Lower leg skin (tissue), 4 donors: ENCODE data around the gene TMED10. TPM values are rescaled to one million over a fixed set of nuclear protein-coding genes. Genes with fewer than 3 reads are reported as not detected.
A peak's percentile ranks its signal among the peaks of the same experiment; 100 is the strongest.

Source experiments
- DNase-seq, 2 donors: peaks; one replicate each; pipeline ENCODE4 v3.0.0-alpha.2; 2019; ENCODE audit warnings: low spot score in 2 of 2
- H3K4me3 ChIP-seq: fragments of 200-600 bp; sonication (generic); 2 replicates; pipeline ENCODE4 v1.5.1; 2017; ENCODE audit warnings: mild to moderate bottlenecking, low read depth; ENCODE audit not compliant: poor library complexity, severe bottlenecking
- CTCF ChIP-seq, 3 donors: fragments of 450-650 bp; IDR thresholded peaks; one replicate each; pipeline ENCODE4 v1.5.1; 2016; ENCODE audit warnings: antibody characterized with exemption in 3 of 3, mild to moderate bottlenecking in 3 of 3, moderate library complexity in 2 of 3
- POLR2A ChIP-seq, 2 donors: fragments of 450-650 bp; IDR thresholded peaks; one replicate each; pipeline ENCODE4 v1.6.1; 2016 to 2017; ENCODE audit warnings: antibody characterized with exemption in 2 of 2, mild to moderate bottlenecking in 1 of 2, moderate library complexity in 1 of 2
- WGBS, 2 donors: methylation state at CpG; one replicate each; pipeline ENCODE4 v1.1.5; 2018; 5-methylcytosine and 5-hydroxymethylcytosine counted together
- intact Hi-C: fragments of 100-400 bp; cut with DNase I; formaldehyde crosslinking; loops from one replicate; pipeline ENCODE4 v1.15.0; 2023; ENCODE audit warnings: low total_unique reads
- total RNA-seq, 4 donors: library from RNA; depleted of rRNA; stranded (reverse); fragments of >200 nt; gene quantifications; one replicate each; pipeline ENCODE4 v1.1.0, GENCODE V29; 2016

The TMED10 gene
- total RNA-seq, 4 donors from 2014 or later, result 144 to 208 (median 184) TPM

DNA sequence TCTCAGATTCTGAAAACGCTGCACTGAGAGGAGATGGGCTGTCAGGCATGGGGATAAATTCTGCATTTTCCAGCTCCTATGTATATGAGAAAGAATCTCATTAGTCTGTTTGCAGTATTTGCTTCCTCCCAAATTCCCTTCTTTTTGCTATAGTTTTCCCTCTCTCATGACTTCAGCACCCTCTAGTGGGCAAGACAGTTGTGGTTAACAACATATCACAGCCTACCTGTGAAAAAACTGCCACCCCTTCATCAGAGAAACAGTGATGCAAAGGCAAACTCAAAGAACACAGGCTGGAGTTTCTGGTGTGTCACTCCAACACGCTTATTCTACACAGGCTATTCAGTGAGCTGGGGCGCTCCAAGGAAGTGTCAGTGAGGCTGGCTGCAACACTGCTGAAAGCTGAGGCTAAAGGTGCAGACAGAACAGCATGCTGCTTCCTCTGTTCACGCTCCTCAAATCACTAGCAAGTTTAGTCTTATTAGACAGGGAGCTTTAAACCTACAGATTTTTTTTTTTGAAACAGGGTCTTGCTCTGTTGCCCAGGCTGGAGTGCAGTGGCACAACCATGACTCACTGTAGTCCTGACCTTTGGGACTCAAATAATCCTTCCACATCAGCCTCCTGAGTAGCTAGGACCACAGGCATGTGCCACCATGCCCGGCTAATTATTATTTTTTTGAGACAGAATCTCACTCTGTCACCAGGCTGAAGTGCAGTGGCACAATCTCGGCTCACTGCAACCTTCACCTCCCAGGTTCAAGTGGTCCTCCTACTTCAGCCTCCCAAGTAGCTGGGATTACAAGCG is 87.6 kb downstream of the TMED10 start:
- peak in 1 of 2 donors; percentile 49 for DNase-seq
- H3K4me3 ChIP-seq, result no peak overlapping the region
- intact Hi-C loops, result loop anchor here (10.0 kb wide), 1 partner anchor 174 kb away; no protein-coding TSS in a partner anchor
- TF ChIP-seq CTCF (IDR thresholded peaks at IDR 0.05) (peak in 1 of 3 donors; percentile 37), POLR2A (IDR thresholded peaks at IDR 0.05) (no peak)
- WGBS, 2 donors, result 67 to 80% methylated on average over 7 of the region's 7 CpGs

- TF ChIP-seq CTCF (IDR thresholded peaks at IDR 0.05) (no peak), POLR2A (IDR thresholded peaks at IDR 0.05) (no peak)
- H3K4me3 ChIP-seq, result no peak overlapping the region
- intact Hi-C loops, result loop anchor here (10.0 kb wide), 1 partner anchor 173 kb away; no protein-coding TSS in a partner anchor
- 80 to 93% methylated on average over 2 of the region's 2 CpGs for WGBS, 2 donors
- no peak for DNase-seq
These were observed 88.3 kb downstream of the TMED10 start for GRCh38 chr14:75088153-75088552.

- no peak for DNase-seq
- intact Hi-C loops, result loop anchor here (5.0 to 10.0 kb wide), 2 partner anchors 132 to 170 kb away; no protein-coding TSS in a partner anchor
- TF ChIP-seq CTCF (IDR thresholded peaks at IDR 0.05), result no peak
- no peak for TF ChIP-seq POLR2A (IDR thresholded peaks at IDR 0.05)
- H3K4me3 ChIP-seq, result no peak overlapping the region
- WGBS, 2 donors, result 39 to 46% methylated on average over 5 of the region's 5 CpGs
These were observed 91.9 kb downstream of the TMED10 start for GRCh38 chr14:75084513-75084912.

- intact Hi-C loops, result loop anchor here (5.0 to 10.0 kb wide), 2 partner anchors 131 to 168 kb away; no protein-coding TSS in a partner anchor
- TF ChIP-seq CTCF (IDR thresholded peaks at IDR 0.05) (no peak), POLR2A (IDR thresholded peaks at IDR 0.05) (no peak)
- WGBS, 2 donors, result 52 to 68% methylated on average over 1 of the region's 1 CpG
- no peak for DNase-seq
- no peak overlapping the region for H3K4me3 ChIP-seq
These were observed 93.1 kb downstream of the TMED10 start for GRCh38 chr14:75083271-75083670.

DNA sequence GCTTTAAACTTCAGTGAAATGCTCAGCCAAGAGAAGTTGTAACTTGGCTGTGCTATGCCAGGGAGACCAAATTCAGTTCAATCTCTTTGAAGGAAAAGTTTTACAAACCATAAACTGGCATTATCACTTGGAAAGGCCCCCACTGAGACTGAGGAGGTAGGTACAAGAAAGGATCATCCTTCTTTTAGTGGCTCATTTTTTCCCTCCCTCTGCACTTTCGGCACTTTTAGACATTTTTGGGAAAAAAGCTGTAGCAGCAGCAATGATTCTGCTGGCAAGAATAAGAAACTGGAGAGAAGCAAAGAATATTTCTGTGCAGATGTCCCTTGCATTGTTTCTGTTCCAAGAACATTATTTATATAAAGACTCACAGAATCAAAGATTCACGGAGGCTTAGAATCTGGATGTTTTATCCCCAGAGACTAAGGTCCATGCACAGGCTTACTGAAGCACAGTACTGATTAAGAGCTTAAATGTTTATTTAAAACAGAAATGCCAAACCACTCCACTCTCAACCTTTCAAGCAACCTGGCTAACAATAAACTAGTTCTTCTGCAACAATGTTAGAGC is 94.7 kb downstream of the TMED10 start:
- WGBS, 2 donors, result 51 to 54% methylated on average over 2 of the region's 2 CpGs
- intact Hi-C loops, result loop anchor here (5.0 to 10.0 kb wide), 2 partner anchors 129 to 167 kb away; no protein-coding TSS in a partner anchor
- H3K4me3 ChIP-seq, result no peak overlapping the region
- no peak for DNase-seq
- TF ChIP-seq POLR2A (IDR thresholded peaks at IDR 0.05) (no peak), CTCF (IDR thresholded peaks at IDR 0.05) (no peak)

Other genes with a start within 250 kb of the TMED10 start
- gene PGF, start 221.0 kb downstream of the TMED10 start, total RNA-seq, result 10 to 100 TPM in 3 of 4 donors, 1 to 10 TPM in 1; 9.8 to 22.3 (median 14.0) TPM
- gene EIF2B2, start 173.7 kb downstream of the TMED10 start, total RNA-seq, result 10 to 100 TPM; 37.0 to 45.6 (median 37.9) TPM
- gene MLH3, start 125.1 kb downstream of the TMED10 start, total RNA-seq, result 10 to 100 TPM; 16.9 to 20.9 (median 19.5) TPM
- 10 to 100 TPM; 12.7 to 23.8 (median 20.3) TPM for gene ACYP1, start 112.6 kb downstream of the TMED10 start, total RNA-seq
- 1 to 10 TPM in 3 of 4 donors, under 1 TPM in 1; 0.76 to 8.7 (median 3.8) TPM for gene ZC2HC1C, start 107.0 kb downstream of the TMED10 start, total RNA-seq
- gene NEK9, start 49.6 kb downstream of the TMED10 start, total RNA-seq, result 10 to 100 TPM; 28.7 to 73.9 (median 59.4) TPM
- 100 to 1,000 TPM; 154 to 448 (median 330) TPM for gene FOS, start 102.2 kb upstream of the TMED10 start, total RNA-seq